ENCODE data around the gene IFNK. TPM values are rescaled to one million over a fixed set of nuclear protein-coding genes. Genes with fewer than 3 reads are reported as not detected.

IFNK gene
- polyA plus RNA-seq, 1 donor (not counting 4 experiments of a cell fraction or from before 2014, with no cell fraction given) = 29.2 TPM

DNA sequence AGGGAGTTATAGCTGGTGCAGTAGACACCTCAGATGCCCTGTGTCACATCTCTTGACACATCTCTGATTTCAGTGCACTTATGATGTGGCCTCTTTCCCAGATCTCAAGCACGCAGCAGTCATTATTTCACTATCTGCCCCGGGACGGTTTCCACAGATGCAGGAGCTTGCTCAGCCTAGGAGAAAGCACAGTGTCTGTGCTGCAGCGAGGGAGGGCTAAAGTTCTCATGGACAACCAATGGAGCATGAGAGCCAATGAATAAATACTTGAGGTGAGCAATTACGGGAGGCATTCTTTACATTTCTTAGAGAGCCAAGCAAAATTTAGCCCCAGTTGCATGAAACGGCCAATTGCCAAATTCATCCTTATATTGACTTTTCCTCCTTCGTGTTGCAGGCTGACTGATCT lies 12.9 kb downstream of the IFNK start:
- Histone ChIP-seq H2AFZ (ENCODE audit: control insufficient read depth, low read length) (no peak overlapping the region), H4K20me1 (ENCODE audit: control insufficient read depth, extremely low read depth, insufficient read depth, low read length) (no peaks in the 10 kb centered on the region), H3K9me3 (ENCODE audit: control insufficient read depth, low read depth, low read length) (no peaks in the 10 kb centered on the region), H3K79me2 (ENCODE audit: control insufficient read depth, insufficient read depth, low read length) (no peaks in the 10 kb centered on the region), H3K36me3 (ENCODE audit: control insufficient read depth in 2 of 2, extremely low read depth in 1 of 2, insufficient read depth in 2 of 2, low read length in 2 of 2) (no peaks in the 10 kb centered on the region), H3K4me3 (ENCODE audit: control insufficient read depth in 2 of 3, extremely low read depth in 1 of 3, insufficient read depth in 2 of 3, low read depth in 1 of 3, low read length in 3 of 3) (no peak overlapping the region), H3K27ac (ENCODE audit: control insufficient read depth, insufficient read depth, low read length) (no peak overlapping the region), H3K4me2 (ENCODE audit: control insufficient read depth, extremely low read depth, insufficient read depth, low read depth, low read length) (no peak overlapping the region), H3K4me1 (ENCODE audit: control insufficient read depth, extremely low read depth, insufficient read depth, low read length) (peaks cover 19% of the 10 kb centered on the region), H3K27me3 (ENCODE audit: control insufficient read depth, extremely low read depth, insufficient read depth, low read length) (no peaks in the 10 kb centered on the region), H3K9me1 (ENCODE audit: control insufficient read depth, extremely low read depth, insufficient read depth, low read length) (no peaks in the 10 kb centered on the region), H3K9ac (ENCODE audit: control insufficient read depth, extremely low read depth, insufficient read depth, low read length) (no peak overlapping the region)
- dilution Hi-C loops (cut with MboI; ENCODE audit: extremely low pct_ligation_motif_present, low sequenced_read_pairs) = loop anchor here (25.0 kb wide), 1 partner anchor 200 kb away; no protein-coding TSS in a partner anchor
- no peak for DNase-seq (ENCODE audit: low read depth, low spot score)
- no peak for TF ChIP-seq EZH2 (IDR thresholded peaks at IDR 0.05; ENCODE audit: low read length)
- TF ChIP-seq, protein P1, sequence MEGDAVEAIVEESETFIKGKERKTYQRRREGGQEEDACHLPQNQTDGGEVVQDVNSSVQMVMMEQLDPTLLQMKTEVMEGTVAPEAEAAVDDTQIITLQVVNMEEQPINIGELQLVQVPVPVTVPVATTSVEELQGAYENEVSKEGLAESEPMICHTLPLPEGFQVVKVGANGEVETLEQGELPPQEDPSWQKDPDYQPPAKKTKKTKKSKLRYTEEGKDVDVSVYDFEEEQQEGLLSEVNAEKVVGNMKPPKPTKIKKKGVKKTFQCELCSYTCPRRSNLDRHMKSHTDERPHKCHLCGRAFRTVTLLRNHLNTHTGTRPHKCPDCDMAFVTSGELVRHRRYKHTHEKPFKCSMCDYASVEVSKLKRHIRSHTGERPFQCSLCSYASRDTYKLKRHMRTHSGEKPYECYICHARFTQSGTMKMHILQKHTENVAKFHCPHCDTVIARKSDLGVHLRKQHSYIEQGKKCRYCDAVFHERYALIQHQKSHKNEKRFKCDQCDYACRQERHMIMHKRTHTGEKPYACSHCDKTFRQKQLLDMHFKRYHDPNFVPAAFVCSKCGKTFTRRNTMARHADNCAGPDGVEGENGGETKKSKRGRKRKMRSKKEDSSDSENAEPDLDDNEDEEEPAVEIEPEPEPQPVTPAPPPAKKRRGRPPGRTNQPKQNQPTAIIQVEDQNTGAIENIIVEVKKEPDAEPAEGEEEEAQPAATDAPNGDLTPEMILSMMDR (optimal IDR thresholded peaks at IDR 0.05 in 1 of 3, IDR thresholded peaks at IDR 0.05 in 1 of 3, conservative IDR thresholded peaks at IDR 0.05 in 1 of 3; ENCODE audit: extremely low read depth in 1 of 3, insufficient read depth in 2 of 3, low read length in 3 of 3) = no peak
- no peak for FAIRE-seq

DNA sequence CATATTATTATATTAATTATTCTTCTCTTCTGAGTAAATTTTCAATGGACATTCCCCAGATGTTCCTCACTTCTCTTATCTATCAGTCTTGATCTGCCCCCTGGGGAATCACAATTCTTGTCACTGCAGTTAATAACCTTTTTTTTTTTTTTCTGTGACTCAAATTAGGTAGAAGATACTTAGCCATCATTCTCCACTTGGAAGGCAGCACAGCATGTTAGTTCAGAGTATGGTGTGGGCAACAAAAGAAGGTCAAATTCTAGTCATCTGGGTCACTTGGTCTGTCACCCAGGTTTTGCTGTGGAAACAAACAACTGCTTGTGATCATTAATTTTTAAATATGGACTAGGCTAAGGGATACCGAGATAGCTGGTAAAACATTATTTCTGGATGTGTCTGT lies 13.7 kb downstream of the IFNK start:
- no peak for FAIRE-seq
- dilution Hi-C loops (cut with MboI; ENCODE audit: extremely low pct_ligation_motif_present, low sequenced_read_pairs) = loop anchor here (25.0 kb wide), 1 partner anchor 200 kb away; no protein-coding TSS in a partner anchor

More for the DNA sequence above, 13.7 kb downstream of the IFNK start:
- Histone ChIP-seq H3K36me3 (ENCODE audit: control insufficient read depth in 2 of 2, extremely low read depth in 1 of 2, insufficient read depth in 2 of 2, low read length in 2 of 2) (no peaks in the 10 kb centered on the region), H3K4me1 (ENCODE audit: control insufficient read depth, extremely low read depth, insufficient read depth, low read length) (peaks cover 14% of the 10 kb centered on the region), H2AFZ (ENCODE audit: control insufficient read depth, low read length) (no peak overlapping the region), H3K79me2 (ENCODE audit: control insufficient read depth, insufficient read depth, low read length) (no peaks in the 10 kb centered on the region), H3K4me3 (ENCODE audit: control insufficient read depth in 2 of 3, extremely low read depth in 1 of 3, insufficient read depth in 2 of 3, low read depth in 1 of 3, low read length in 3 of 3) (no peak overlapping the region), H3K9ac (ENCODE audit: control insufficient read depth, extremely low read depth, insufficient read depth, low read length) (no peak overlapping the region), H3K9me3 (ENCODE audit: control insufficient read depth, low read depth, low read length) (no peaks in the 10 kb centered on the region), H3K27ac (ENCODE audit: control insufficient read depth, insufficient read depth, low read length) (no peak overlapping the region), H3K27me3 (ENCODE audit: control insufficient read depth, extremely low read depth, insufficient read depth, low read length) (no peaks in the 10 kb centered on the region), H4K20me1 (ENCODE audit: control insufficient read depth, extremely low read depth, insufficient read depth, low read length) (no peaks in the 10 kb centered on the region), H3K4me2 (ENCODE audit: control insufficient read depth, extremely low read depth, insufficient read depth, low read depth, low read length) (no peak overlapping the region), H3K9me1 (ENCODE audit: control insufficient read depth, extremely low read depth, insufficient read depth, low read length) (no peaks in the 10 kb centered on the region)
- no peak for TF ChIP-seq EZH2 (IDR thresholded peaks at IDR 0.05; ENCODE audit: low read length)
- TF ChIP-seq, protein P1 (optimal IDR thresholded peaks at IDR 0.05 in 1 of 3, IDR thresholded peaks at IDR 0.05 in 1 of 3, conservative IDR thresholded peaks at IDR 0.05 in 1 of 3; ENCODE audit: extremely low read depth in 1 of 3, insufficient read depth in 2 of 3, low read length in 3 of 3) = no peak
- DNase-seq (ENCODE audit: low read depth, low spot score) = no peak
